HS-5 (cell line): ENCODE results near the gene PIGC.

Experiments
- DNase-seq: peaks from one replicate; pipeline ENCODE4 v3.0.0-alpha.2; 2012; ENCODE audit warnings: low read depth

Gene PIGC

DNA sequence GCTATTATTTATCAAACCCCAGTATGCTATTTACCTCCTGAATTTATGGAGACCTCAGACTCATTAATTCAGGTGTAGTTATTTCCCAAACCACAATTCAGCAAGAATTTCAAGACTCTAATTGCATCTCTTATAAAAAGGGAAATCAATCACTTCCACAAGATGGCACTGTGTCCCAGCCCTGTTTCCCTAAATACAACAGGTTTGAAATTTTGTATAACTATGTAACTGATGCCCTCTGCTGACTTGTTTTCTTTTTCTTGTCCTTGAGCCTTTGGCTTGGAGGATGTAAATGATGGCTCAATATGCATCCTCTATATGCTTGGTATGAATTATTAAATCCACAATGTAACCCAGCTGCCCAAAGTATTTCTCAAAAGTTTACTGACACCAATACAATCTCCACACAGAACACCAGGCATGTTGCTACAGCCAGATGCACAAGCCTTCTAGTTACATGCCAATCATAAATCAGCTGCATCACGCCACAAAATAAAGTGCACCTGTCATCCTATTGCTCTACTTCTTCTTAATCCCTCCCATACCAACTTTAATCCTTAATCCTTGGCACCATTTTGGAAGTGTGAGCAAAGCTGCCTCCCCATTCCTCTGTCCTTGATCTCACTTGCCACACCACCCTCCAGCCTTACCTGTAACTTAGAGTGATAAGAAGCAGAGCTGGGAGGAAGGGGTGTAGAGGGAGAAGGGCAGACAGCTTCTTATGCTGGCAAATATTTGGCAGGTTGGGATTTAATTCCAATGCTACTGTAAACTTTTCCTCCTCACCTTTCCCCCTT is 14.3 kb downstream of the PIGC start:
- no peak for DNase-seq

DNA sequence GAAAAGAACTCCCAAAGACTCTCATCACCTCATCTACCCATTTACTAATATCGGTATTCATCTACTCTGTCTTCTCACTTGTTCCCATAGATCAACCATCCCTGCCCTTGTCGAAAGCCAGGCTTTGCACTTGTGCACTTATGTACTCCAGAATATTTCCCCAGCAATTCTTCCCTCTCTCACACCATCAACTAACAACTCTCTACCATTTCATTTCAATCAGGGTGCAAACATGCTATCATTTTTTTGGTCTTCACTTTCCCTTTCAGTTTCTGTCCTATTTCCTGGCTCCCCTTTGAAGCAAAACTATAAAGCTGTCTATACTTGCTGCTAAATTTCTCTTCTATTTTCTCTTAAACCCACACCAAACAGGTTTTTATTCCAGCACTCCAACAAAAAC is 16.7 kb downstream of the PIGC start:
- DNase-seq = no peak

DNA sequence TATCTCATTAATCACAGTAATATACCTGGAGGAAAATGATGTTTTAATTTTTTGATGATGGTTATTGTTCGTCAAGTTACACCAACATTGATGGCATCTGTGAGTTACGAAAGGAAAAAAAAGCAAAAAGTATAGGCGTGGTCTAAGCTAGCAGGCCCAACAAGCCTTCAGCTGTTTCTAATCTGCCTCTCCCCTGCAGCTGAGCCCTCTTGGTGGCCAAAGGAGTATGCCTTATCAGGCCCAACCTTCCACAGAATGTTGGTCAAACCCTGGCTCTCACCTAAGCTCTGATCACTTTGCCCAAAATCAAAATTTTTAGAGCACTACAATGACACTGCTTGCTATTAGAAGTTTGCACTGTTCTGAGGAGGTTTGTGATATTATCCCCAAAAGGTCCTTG is 18.5 kb downstream of the PIGC start:
- no peak for DNase-seq

DNA sequence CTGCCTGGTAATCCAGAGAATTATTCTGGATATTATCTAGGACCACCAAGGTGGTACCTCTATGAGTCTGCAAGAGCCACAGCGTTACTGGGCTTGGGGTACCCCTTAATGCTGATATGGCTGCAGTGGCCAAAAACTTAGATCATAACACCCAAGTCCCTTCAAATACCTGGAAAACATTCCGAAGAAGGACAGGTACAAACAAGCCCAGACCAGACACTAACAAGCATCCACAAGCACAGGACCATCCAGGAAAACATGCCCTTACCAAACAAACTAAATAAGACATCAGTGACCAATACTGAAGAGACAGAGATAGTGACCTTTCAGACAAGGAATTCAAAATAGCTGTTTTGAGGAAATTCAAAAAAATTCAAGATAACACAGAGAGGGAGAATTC is 20.5 kb downstream of the PIGC start:
- DNase-seq = no peak

DNA sequence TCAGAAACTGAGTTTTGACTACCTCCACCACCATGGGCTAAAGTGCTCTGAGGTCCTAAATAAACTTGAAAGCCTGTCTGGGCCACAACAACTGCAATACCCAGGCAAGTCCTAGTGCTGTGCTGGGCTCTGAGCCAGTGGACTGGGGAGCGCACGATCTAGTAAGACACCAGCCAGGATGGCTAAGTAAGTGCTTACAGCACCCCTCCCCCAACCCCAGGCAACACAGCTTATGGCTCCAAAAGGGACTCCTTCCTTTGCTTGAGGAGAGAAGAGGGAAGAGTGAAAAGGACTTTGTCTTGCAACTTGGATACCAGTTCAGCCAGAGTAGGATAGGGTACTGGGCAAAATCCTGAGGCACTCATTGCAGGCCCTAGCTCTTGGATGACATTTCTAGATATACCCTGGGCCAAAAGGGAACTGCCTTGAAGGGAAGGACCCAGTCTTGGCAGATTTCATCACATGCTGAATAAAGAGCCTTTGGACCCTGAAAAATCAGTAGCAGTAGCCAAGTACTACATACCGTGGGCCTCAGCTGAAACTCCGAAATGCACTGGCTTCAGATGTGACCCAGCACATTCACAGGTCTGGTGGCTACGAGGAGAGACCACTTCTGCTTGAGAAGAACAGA is 21.8 kb downstream of the PIGC start:
- DNase-seq = no peak

DNA sequence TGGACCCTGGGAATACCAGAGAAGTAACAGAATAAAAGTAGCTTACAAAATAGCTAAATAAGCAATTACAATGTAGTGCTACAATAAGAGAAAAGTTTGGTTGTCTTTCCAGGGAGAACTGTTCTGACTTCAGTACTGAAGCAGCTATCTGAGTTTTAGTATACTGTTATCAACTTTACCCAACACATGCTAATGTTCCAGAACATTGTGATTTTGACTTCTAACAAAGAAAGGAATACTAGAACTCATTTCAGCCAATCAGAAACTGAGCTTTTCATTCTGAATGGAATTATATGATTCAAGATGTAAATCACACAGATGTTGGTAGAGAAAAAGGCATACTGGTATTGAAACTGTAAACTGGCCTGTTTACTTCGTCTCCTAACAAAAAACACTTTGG is 23.5 kb downstream of the PIGC start, which contains the start of gene C1orf105:
Gene C1orf105 (plus strand): TSS at position 301 of the 400 bp plus-strand sequence. CDS start 201 bp downstream, outside the sequence.
- DNase-seq = no peak

DNA sequence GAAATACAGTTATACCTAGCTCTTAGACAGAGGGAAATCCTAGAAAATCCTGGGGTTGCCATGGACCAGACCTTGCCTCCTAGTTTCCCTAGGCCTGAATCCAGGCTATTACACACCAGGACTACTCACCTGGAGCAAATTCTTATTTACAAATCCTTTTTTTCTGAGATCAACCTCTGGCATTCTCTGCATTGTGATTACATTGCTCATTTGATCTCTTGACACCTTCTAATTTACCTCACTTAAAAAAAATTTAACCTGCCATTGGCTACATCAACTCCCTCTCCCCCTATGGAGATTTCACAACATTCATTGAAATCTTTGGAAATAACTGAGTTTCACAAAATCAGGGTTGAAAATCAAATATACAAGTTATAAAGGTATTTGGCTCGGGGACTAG is 26.3 kb downstream of the PIGC start:
- no peak for DNase-seq

DNA sequence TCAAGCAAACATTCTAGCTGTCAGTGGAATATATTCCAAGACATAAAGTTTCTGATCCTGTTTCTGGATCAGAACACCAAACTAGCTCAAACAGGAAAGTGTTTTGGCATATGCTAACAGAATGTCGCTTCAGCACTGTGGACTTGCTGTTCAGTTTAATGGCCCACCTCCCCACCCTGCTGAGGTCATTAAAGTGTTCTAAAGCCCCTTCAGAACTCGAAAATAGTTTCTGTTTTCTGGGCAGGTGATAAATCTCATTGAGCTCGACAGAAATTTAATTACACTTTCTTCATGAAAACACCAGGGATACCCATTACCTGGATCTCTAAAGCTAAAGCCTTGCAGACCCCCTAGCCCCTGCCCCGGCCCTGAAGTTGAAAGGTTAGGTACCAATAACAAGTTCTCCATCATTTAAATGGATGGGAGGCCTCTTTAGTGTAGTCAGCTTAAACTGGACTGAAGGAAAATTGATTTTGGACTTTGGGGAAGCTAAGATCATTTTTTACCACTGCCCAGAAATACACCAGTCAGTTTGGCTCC is 27.3 kb downstream of the PIGC start:
- no peak for DNase-seq

DNA sequence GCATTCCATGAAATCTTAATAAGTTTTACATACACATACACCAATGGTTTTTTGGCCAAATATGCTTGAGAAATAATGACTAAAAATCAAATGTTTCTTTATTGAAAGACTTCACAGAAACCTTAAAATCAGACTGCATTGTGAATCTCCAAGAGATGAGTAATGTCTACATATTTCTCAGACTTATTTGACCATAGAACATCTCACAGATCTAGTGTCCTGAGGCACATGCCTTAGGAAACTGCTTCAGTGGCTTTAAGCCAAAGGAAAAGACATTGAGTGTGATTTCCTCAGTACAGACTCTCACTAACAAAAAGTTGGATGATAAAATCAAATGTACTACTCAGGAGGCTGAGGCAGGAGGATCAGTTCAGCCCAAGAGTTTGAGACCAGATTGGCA is 29.5 kb downstream of the PIGC start:
- no peak for DNase-seq

DNA sequence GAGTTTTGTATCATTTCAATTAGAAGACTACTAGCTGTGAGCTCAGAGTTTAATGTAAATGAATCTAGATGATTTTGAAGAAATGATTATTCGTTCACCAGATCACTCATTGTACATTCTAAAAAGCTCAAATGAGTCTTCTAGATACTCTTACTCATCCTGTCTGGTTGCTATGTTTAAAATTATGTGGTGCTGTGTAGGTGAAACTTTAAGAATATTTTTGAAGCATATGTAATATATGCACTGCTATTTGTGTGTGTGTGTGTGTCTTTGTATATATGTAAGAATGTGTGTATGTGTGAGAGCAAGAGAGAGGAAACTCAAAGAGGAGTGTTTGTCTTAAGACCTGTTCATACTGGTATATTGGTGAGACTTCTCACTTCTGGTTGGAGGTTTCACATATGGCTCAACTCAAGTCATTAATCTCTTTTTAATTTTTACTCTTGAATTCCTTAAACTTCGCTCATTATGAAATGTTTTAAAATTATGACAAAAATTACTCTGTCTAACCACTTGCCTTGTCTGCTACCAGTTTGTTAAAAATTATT is 32.0 kb downstream of the PIGC start:
- DNase-seq = no peak

DNA sequence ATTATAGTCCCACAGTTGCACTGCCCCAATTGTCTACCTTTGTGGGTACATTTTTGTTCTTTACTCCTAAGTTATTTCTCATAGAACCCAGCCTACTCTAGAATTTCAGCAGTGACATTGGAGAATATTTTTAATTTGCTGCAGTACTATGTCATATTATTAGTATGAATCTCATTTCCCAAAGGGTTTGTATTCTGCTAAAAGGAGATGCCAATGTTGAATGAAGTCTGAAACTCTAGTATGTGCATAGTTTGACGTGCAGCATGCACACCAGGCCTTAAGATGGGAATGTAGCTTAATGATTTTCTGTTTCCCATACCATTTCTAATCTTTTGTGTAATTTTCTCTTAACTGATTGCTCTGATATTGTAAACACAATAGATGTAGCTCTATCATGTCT is 33.8 kb downstream of the PIGC start:
- no peak for DNase-seq

DNA sequence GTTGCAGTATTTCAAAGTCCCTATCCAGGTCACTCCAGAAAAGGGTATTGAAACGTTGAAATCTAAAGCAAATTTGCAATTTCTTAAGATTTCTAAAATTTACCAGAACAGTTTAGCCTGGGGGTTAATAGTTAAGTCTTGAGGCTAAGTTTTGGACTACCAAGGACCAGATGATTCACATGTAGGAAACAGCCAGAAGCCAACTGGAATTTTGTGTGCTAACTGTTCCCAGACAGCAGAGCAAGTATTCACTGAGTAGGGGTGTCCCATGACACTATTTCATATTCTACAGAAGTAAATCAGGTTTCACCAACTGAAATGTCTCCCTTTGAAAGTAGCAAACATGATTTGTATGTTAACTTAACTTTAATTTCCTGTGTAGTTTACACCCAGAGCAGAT is 34.9 kb downstream of the PIGC start:
- DNase-seq = no peak

DNA sequence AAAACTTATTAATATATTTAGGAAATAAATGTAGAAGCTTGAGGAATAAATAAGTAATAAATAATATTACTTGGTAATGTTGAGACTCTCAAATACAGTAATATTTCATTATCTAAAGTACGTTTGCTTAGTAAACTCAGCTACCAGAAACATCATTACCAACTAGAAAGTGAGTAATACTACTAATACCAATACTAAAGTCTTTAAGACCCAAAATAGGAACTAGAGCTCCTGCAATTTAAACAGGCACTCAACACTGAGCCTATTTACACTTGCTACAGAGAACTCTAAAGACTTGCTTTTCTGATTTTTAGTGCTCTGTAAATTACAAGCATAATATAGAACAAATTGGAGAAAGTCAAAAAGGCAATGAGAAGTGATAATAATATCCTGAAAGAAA is 36.9 kb downstream of the PIGC start:
- no peak for DNase-seq

DNA sequence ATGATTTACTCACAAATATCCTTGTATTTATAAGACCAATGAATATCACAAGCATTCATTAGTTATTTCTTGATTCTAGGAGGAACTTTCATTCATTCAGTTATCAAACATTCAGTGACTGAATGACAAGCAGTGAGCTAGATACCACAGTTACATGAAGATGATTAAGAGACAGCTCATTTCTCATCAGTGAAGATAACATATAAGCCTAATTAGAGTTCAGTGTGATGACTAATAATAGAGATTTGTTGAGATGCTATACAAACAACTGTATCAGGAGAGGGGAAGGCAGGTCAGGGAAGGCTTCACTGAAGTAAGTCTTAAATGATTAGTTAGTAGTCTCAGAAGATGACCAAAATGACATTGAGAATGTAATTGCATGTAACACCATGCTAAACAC is 38.0 kb downstream of the PIGC start:
- DNase-seq = no peak

DNA sequence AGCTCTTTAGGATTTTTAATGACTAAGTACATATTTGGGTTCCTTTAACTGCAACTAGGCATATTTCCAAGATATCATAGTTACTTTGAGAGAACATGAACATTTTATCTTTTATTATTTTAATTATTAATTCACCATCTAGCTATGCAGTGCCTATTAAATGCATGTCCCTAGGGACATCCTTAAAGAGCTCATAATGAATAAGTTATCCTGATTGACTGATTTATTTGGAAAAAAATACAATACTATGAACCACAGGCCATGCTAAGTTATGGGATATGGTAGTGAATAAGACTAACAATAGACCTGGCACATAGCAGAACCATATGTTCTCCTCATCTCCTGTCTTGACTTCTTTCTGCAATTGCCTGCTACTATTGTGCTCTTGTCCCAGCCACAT is 39.7 kb downstream of the PIGC start:
- DNase-seq = no peak

DNA sequence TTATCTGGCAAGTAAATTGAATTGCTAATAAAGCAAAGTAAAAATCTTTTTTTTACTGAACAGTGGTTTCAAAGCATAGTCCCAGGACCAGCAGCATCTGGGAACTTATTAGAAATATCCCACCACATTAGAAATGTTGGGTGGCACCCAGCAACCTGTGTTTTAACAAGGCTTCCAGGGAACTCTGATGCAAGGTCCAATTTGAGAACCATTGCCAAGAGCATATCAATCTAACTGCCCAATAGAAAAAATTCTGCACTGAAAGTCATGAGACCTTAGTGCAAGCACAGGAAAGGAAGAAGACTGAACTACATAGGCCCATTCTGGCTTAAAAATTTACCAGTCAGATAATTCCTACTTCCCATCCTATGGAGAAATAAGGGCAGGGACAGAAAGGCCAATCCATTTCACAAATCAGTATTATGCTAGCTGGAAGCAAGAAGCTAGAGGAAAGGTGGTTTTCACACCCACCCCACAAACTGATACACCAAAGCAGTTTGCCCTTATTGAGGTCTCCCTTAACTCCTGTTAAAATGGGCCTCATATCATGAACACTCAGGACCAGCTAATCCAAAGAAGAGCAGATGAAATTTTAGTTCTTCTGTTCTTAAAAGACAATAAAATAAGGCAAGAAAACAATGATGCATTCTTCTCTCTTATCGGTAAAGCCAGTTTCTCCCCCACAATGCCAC is 40.8 kb downstream of the PIGC start:
- no peak for DNase-seq

DNA sequence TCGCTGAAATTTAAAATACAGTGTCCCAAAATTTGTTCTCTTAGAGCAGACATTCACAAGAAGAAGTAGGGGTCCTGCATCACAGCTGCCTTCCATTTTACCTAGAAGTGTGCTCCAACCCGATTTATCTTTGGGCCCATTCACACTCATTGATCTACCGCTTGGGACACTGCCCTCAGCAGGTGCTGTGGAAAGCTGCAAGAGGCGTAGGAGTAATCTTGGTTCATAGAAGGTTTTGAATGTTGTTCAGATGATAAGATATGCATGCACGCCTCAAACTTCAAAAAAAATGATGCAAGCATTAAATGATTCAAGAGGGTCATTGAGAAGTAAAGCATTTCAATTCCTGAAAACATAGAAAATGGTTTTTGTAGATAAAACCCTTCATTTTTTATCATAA is 42.0 kb downstream of the PIGC start:
- no peak for DNase-seq

DNA sequence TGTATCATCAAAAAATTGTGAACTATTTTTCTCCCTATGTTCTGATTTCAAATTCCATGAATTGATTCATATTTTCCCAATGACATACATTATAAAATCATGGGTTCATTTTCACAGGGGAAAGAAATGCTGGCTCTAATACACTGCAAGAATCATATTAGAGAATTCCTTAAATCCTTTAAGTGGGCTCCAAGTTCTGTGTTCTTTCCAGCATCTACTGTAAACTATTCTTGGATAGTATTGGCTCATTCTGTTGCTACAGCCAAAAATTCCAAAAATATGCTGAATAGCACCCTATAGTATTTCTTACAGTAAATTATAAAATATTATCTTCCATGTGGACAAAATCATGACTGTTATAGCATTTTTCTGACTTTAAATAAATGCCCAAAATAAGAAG is 42.4 kb downstream of the PIGC start:
- DNase-seq = no peak

DNA sequence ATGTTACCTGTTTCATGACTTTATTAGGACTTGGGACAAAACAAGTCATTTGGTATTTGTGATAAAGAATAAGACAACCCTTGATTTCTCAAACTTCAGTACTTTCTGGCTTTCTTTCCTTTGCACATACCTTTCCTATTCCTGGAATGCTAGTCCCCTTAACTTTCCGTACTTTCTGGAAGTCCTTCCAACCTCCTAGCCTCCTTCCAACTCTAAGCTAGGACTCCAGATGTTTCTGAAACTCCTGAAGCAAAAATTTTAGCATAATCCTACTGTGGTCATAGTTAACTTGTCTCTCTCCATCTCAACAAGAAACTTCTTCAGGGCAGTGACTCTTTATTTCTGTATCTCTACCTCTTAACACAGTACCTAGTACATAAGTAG is 43.2 kb downstream of the PIGC start:
- no peak for DNase-seq

DNA sequence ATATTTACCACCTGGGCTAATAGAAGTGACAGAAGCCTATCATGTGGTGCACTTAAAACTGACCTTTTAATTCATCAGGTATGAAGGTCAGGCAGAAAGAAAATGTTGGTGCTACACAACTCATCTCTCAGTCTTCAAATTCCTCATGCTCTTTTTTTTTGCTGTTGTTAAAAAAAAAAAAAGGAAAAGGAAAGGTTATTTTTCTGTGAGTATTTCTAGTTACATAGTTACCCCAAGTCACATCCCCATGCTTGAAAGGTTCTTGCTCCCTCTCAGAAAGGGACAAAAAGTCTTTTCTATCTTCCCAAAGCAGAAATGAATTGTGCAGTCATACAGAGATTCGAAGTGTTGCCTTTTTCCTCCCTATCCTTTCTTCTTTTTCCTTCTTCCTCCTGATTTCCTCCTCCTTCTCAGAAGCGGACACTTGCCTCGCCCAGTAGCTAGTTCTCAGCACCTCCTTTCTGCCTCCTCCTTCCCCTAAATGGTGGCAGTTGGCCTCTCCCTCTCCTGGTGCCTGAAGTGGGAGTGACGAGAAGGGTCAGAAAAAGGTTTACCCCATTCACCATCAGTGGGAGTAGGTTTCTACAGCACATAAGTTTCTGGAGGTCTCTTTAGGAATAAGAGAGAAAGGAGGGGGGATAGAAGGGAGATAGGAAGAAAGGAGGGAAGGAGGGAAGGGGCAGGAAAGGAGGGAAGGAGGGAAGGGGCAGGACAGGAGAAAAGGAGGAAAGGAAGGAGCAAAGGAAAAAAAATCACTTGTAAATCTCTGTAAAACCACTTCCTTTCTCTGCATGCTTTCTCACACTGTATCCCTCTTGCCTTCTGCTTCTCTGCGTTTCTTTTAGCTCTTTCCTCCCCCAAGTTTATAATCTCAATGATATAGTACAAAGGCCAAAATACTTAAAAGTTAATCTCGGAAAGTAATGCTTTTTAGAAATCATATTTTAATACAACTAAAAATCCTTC is 43.8 kb downstream of the PIGC start:
- DNase-seq = no peak

DNA sequence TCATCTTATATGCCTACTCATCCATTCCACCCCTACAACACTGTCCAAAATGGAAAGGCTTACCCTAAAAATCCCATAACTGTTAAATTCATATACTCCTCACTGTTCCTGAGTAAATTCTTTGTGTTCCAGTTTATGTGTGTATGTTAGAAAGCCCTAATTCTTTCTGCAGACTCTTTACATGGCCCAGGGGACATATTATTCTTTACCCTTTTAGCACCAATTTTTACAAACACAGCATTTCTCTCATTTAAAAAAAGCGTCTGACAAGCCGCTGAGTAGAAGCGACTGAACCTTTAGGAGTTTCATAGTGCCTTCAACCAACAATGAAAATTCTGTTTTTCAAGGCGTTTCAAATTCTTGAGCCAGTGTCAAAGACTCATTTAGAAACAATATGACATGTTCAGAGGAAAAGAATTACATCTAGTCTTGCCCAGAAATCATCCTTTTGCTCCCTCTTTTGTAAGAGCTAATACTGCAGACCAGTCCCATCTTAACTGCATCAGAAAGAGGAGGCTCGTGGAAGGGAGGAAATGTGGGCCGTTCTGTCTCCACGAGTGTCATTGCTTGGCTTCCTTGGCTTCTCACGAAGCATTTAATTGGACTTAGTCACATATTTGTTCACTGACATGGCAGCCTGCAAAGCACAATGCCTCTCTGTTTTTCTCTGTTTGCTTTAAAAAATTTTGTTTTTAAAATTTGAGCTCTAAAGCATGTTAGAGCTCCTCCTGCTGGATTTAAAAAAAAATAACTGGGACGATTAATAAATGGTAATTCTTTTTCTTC is 44.7 kb downstream of the PIGC start:
- DNase-seq = peak; percentile 69
